Stimulated activated CD4-positive, alpha-beta T cell treated with anti-CD3 and anti-CD28 coated beads, Interleukin-4, amount 100 ng/mL, for 4 hours (primary cell): ENCODE results near the gene TFAP2C.

ENCODE experiments used
- DNase-seq, 2 experiments: peaks; one replicate each; pipeline ENCODE4 v3.0.0-alpha.2; 2020

TFAP2C gene

DNA sequence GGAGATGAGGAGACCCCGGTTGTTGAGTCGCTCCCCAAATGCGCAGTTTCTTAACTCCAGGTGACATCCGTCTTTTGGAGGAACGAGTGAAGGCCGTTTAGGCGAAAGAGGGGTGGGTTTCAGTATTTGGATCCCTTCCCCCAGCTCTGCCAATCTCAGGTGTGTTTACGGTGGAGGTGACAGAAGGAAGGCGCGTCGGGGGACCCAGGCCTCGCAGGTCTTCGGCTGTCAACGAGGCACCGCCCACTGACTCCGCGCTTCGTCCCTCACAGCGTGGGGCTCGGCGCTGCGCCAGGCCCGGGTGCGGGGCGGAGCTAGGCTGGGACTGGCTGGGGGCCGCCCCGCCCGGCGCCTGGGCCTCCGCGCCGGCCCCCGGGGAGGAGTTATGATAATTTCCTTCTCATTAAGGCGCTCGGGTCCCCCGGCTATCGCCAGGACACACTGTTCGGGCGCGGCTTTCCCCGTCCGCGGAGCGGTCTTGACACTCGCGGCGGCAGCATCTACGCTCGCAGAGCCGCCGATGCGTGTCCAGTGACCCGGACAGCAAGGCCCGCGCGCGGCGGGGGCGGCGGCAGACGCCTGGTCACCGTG is at the start of gene TFAP2C:
TSS of gene TFAP2C (plus strand) at position 434 of the 591 bp plus-strand sequence. CDS start 239 bp downstream, outside the sequence.
- peak; percentile 5 to 26 for DNase-seq

DNA sequence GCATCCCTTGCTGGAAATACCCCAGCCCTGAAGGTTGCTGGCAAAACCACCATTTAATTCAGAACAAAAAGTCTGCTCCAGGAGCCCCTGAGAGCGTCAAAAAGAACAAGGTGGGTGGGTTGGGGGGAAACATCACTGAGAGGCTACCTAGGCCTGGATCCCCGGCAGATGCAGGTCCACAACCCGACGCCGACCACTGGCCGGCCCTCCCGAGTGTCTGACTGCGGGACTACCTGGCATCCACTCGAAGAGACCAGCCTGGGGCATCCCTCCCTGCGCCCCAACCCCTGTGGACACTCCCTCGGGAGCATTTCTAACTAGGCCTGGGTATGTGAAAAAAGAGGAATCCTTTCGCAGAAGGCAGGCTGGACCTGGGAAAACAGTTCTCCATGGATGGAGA is 48.9 kb upstream of the TFAP2C start:
- DNase-seq, result no peak

GRCh38 chr20:56581701-56582100 is 47.4 kb upstream of the TFAP2C start:
- DNase-seq, result no peak

- no peak for DNase-seq
Measured at GRCh38 chr20:56582542-56582941, 46.6 kb upstream of the TFAP2C start.

DNA sequence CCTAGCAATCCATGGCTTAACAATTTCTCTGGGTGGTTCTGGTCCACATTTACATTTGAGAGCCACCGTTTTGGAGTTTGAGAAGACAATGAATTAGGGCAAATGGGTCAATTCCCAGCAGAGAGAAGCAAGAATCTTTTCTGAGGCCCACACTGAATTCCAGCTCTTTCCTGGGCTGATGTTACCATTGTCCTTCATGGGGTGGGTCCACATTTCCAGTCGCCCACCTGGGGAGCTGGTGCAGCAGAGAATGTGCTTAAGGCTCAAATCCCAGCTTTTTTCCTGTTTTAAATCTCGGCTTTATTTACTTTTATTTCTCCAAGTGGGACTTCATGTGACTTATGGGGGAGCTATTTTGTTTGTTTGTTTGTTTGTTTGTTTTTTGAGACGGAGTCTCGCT is 44.2 kb upstream of the TFAP2C start:
- no peak for DNase-seq

GRCh38 chr20:56587307-56588041 is 41.6 kb upstream of the TFAP2C start:
- no peak for DNase-seq

DNA sequence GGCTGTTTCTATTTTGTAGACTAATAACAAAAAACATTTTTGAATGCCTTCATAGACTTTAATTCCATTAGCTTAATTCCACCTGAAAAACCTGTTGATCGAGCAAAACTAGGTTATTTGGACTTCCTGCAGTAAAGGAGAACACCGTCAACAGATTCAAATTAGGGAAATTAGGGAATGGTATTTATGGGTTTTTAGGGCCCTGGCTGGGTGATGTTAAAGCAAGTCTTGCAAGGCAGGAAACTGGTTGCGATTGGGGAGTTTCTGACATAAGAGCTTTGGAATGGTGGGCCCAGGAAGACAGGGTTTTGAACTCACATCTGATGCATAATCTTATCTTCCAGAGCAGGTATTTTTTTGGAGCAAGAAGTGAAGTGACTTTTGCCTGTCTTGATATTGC is 40.1 kb upstream of the TFAP2C start:
- no peak for DNase-seq

- no peak for DNase-seq
Measured at GRCh38 chr20:56589633-56590032, 39.5 kb upstream of the TFAP2C start.

DNA sequence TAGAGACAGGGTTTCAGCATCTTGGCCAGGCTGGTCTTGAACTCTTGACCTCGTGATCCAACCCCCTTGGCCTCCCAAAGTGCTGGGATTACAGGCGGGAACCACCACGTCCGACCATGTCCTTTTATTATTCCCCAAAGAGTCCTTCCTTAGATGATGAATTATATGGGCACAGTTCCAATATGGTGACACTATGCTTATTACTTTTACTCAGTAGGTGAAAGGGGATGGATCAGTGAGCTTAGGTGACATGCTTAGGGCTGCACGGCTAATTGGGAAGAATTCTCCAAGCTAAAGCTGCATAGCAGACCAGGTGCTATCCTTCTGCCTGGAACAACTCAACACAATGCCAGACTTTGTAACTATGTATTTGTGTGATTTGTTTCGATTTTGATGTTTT is 38.2 kb upstream of the TFAP2C start:
- no peak for DNase-seq

GRCh38 chr20:56592211-56592610 is 36.9 kb upstream of the TFAP2C start:
- no peak for DNase-seq

DNA sequence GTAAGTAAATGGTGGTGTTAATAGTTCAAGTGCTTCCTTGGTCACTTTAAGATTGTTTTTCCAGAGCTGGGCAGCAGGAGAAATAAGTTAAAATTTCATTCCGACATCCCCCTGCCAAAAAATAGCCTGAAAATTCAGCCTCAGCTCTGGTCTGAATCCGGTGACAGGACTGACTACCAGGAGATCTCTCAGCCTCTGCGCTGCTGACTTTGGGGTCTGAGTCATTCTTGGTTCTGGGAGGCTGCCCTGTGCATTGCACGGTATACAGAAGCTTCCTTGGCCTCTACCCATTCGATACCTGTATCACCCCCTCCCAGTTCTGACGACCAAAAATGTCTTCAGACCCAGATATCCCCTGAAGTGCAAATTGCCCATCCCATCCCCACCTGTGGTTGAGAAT is 36.3 kb upstream of the TFAP2C start:
- no peak for DNase-seq

DNA sequence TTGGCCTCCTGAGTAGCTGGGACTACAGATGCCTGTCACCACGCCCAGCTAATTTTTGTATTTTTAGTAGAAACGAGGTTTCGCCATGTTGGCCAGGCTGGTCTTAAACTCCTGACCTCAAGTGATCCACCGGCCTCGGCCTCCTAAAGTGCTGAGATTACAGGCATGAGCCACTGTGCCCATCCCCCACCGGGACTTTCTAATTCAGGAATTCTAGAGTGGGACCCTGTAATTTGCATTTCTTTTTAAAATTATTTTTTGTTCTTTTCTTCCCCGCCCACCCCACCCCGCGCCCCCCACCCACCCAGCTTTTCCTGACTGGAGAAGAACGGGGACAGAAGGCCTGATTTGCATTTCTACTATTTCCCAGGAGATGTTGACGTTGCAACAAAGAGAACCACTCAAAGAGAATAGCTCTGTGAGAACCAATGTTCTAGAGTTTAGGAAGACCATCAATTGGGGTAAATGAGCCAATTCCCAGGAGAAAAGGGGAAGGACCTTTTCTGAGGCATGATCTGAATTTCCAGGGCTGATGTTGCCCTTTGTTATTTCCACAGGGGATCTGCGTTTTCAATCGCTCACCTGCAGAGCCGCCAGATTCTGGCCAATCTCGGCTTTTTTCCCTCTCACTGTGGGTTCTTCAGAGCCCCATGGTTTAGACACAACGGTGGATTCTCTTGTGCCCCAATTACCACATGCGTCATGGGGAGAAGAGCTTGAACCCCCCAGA is 33.2 kb upstream of the TFAP2C start:
- no peak for DNase-seq

GRCh38 chr20:56601166-56601565 is 27.9 kb upstream of the TFAP2C start:
- no peak for DNase-seq

- DNase-seq, result no peak
Measured at GRCh38 chr20:56604673-56605072, 24.4 kb upstream of the TFAP2C start.

DNA sequence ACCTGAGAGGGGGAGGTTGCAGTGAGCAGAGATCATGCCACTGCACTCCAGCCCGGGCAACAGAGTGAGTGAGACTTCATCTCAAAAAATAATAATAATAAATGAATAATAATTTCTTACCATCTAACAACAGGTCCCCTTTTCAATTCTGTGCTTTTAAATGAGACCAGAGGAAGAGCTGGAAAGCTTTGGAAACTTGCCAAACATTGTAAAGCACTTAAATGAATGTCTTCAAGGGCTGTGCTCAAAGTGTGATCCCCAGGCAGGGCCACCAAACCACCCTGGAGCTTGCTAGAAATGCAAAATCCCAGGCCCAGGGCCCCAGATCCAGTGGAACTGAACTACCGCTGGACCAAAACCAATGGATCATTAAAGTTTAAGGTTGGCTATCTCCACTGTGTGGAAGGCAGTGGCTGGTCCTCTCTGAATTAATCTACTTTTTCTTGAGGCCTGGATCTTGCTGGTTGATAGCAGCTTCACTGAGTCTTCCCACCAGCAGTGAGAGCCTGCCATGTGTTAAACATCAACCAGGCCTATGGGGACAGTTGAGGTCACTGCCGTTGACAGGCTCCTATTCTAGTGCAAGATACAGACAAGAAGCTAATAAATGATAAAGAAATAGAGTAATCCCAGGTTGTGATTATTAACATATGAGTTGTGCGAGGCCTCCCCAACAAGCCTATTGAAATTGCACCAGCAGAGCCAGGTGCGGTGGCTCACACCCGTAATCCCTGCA is 23.7 kb upstream of the TFAP2C start:
- DNase-seq, result no peak

DNA sequence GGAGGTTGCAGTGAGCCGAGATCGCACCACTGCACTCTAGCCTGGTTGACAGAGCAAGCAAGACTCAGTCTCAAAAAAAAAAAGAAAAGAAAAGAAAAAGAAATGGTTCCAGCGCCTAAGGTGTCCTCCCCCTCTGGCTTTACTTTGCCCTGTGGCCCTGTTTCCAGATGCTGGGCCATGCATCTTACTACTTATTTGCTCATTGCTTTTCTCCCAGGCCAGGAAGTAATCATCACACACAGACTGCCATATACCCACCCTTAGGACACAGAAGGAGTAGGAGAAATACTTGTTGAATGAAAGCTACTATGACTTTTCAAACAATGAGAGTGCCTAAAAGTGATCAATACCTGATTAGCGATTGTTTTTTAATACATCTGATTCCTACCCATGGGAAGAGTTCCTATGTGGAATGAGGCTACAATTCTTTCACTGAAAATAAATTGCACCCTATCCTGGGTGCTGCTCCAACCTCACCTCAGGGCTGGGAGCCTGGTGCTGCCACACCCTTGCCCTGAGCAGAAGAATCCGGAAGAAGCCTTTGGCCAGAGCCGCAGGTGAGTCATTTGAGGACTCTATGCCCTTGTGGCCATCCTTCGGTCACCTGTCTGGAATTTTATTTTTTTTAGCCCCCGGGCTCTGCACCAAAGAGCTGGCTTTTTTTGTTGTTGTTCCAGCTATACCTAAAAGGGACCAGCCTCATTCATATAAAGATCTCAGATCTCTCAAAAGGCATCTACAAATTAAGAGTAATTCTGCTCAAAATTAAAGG is 22.7 kb upstream of the TFAP2C start:
- no peak for DNase-seq

DNA sequence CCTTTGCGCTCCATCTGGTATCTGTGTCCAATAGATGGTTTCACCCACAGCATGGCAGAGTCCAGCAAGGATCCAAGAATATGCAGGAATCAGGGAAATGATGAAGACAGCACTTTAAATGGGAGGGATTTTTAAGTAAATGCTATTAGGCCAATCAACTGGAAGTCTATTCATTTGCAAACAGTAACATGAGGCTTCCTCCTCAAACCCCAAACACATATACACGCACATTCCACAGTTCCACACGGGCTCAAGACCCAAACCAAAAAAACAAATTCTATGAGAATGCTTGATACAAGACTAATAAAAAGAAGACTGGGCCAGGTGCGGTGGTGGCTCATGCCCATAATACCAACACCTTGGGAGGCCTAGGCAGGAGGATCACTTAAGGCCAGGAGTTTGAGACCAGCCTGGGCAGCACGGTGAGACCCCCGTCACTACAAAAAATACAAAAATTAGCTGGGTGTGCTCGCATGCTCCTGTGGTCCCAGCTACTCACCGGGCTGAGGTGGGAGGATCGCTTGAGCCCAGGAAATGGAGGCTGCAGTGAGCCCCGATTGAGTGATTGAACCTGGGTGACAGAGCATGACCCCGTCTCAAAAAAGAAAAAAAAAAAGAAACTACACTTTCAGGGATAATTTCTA is 21.9 kb upstream of the TFAP2C start:
- DNase-seq, result no peak

DNA sequence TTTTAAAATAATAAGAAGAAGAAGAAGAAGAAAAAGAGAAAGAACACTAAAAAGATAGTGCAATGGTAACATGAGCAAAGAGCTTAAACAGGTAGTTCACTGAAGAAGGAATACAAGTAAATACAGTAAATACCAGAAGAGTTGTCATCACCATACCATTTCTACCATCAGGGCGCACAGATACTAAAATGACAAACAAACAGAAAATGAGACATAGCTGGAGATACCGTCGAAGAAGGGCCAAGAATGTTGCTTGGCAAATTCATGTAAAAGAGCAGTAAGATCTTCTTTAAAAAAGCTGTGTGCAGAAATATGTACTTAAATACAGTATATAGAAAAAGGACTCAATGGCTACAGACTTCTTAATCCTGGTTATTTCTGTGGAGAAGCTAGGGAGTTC is 20.7 kb upstream of the TFAP2C start:
- DNase-seq, result no peak

DNA sequence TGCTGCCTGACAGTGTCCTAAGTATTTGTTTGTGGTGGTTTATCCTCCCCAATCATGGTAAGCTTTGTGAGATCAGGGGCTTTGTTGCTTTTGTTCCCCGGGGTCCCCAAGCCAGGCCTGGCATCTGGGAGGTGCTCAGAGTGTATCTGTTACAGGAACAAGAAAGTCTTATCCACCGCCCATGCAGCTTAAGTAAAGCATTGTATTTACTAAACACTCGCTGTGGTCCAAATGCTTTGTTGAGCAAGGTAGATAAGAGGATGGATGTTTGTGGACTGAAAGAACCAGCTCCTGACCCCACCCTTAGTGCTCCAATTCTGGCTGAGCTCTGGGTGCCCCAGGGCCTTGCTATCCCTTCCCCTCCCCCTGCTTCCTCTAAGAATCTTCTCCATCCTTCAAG is 19.8 kb upstream of the TFAP2C start:
- no peak for DNase-seq

- DNase-seq, result no peak
Measured at GRCh38 chr20:56610098-56610497, 19.0 kb upstream of the TFAP2C start.

GRCh38 chr20:56614196-56614595 is 14.9 kb upstream of the TFAP2C start:
- DNase-seq, result no peak

DNA sequence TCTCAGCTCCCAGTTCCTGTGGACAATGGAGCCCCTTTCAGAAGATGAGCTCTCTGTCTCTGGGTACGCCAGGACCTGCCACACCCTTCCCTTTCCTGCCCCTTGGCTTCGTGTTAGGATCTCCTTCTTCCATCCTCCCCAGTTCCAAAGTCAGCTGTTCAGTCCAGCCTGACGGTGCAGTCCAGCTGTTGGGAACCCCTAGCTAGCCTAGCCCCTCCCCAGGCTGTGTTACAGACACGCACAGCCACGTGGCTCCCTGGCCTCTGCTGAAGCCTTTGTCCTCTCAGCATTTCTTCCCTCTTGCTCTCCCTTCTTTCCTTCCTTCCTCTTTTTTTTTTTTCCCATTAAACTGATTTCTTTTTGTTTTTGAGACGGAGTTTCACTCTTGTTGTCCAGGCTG is 12.4 kb upstream of the TFAP2C start:
- no peak for DNase-seq
